Vagina (tissue), 2 donors: ENCODE measurements around the gene ZMIZ1. TPM values are rescaled to one million over a fixed set of nuclear protein-coding genes. Genes with fewer than 3 reads are reported as not detected.

ENCODE experiments used
- DNase-seq, 2 donors: peaks; one replicate each; pipeline ENCODE4 v3.0.0-alpha.2; 2017; ENCODE audit errors: extremely low spot score in 2 of 2
- H3K27ac ChIP-seq: fragments of 200-600 bp; sonication (generic); one replicate; pipeline ENCODE4 v1.5.1; 2019
- H3K27me3 ChIP-seq: fragments of 200-600 bp; sonication (generic); one replicate; pipeline ENCODE4 v1.5.1; 2019
- H3K36me3 ChIP-seq, 2 donors: fragments of 200-600 bp; sonication (generic); one replicate each; pipeline ENCODE4 v1.5.1; 2017 to 2019
- H3K4me1 ChIP-seq: fragments of 200-600 bp; sonication (generic); one replicate; pipeline ENCODE4 v1.5.1; 2019
- H3K4me3 ChIP-seq, 2 donors: fragments of 200-600 bp; sonication (generic); 1 replicate in 1 of 2; 2 replicates in 1 of 2; pipeline ENCODE4 v1.5.1; 2016 to 2019
- H3K9me3 ChIP-seq: fragments of 200-600 bp; sonication (generic); one replicate; pipeline ENCODE4 v1.5.1; 2019
- POLR2A ChIP-seq, 2 donors: fragments of 450-650 bp; IDR thresholded peaks; one replicate each; pipeline ENCODE4 v1.6.1; 2017; ENCODE audit warnings: antibody characterized with exemption in 2 of 2, mild to moderate bottlenecking in 2 of 2, moderate library complexity in 2 of 2
- POLR2AphosphoS5 ChIP-seq, 2 donors: sonication (generic); formaldehyde crosslinking; IDR thresholded peaks; one replicate each; pipeline ENCODE4 v1.9.0; 2017; ENCODE audit warnings: antibody characterized with exemption in 2 of 2, mild to moderate bottlenecking in 2 of 2, low read depth in 1 of 2; ENCODE audit not compliant: insufficient read depth in 1 of 2
- intact Hi-C: fragments of 100-400 bp; cut with DNase I; formaldehyde crosslinking; loops from one replicate; pipeline ENCODE4 v1.15.1; 2023
- total RNA-seq: library from RNA; depleted of rRNA; stranded (reverse); fragments of >200 nt; gene quantifications from one replicate; pipeline ENCODE4 v1.2.3, GENCODE V29; 2016
- TF ChIP-seq, protein P1 (sequence below), 3 experiments: fragments of 450-650 bp in 2 of 3; fragments of 200-600 bp in 1 of 3; sonication (generic) in 1 of 3; IDR thresholded peaks; one replicate each; pipeline ENCODE4 v1.5.1; 2017 to 2019; ENCODE audit warnings: antibody characterized with exemption in 3 of 3, mild to moderate bottlenecking in 2 of 3, moderate library complexity in 2 of 3

The ZMIZ1 gene
- total RNA-seq, 1 donor from 2014 or later = 61.4 TPM

DNA sequence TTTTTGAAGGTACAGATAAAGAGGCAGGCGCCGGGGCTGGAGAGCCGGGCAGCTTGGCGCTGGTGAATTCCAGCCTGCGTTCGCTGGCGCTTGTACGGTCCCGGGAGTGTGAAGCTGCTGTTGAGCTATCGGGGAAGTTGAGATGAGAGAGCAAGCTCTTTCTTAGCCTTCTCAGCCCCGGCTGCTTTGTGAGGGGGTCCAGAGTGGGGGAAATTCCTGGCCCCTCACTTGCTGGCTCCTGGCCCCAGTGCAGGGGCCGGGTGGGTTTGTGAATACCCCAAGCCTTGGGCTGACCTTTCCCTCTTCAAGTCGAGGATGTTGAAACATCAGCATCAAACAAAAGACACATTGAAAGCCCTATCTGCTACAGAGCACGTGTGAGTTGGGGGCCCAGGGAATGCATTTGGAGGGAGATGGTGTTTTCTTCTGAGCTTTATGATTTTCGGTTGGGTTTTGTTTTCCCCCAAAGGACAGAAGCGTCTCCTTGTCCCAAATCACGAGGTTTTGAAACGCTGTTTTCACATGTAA lies 2.7 kb downstream of the ZMIZ1 start:
- no peaks in the 10 kb centered on the region for H3K36me3 ChIP-seq
- intact Hi-C loops = loop anchor here (5.0 kb wide), 1 partner anchor 71 kb away; no protein-coding TSS in a partner anchor
- peak overlapping the region; percentile 97 for H3K27ac ChIP-seq
- TF ChIP-seq POLR2A (IDR thresholded peaks at IDR 0.05) = no peak
- TF ChIP-seq, protein P1, sequence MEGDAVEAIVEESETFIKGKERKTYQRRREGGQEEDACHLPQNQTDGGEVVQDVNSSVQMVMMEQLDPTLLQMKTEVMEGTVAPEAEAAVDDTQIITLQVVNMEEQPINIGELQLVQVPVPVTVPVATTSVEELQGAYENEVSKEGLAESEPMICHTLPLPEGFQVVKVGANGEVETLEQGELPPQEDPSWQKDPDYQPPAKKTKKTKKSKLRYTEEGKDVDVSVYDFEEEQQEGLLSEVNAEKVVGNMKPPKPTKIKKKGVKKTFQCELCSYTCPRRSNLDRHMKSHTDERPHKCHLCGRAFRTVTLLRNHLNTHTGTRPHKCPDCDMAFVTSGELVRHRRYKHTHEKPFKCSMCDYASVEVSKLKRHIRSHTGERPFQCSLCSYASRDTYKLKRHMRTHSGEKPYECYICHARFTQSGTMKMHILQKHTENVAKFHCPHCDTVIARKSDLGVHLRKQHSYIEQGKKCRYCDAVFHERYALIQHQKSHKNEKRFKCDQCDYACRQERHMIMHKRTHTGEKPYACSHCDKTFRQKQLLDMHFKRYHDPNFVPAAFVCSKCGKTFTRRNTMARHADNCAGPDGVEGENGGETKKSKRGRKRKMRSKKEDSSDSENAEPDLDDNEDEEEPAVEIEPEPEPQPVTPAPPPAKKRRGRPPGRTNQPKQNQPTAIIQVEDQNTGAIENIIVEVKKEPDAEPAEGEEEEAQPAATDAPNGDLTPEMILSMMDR (IDR thresholded peaks at IDR 0.05) = no peak
- peak in 1 of 2 donors; percentile 48 for TF ChIP-seq POLR2AphosphoS5 (IDR thresholded peaks at IDR 0.05; ENCODE audit: insufficient read depth in 1 of 2, low read depth in 1 of 2)
- H3K4me3 ChIP-seq = peak overlapping the region; percentile 72 to 96
- H3K27me3 ChIP-seq = no peaks in the 10 kb centered on the region
- no peak for DNase-seq
- H3K4me1 ChIP-seq = peaks cover 58% of the 10 kb centered on the region
- no peaks in the 10 kb centered on the region for H3K9me3 ChIP-seq

DNA sequence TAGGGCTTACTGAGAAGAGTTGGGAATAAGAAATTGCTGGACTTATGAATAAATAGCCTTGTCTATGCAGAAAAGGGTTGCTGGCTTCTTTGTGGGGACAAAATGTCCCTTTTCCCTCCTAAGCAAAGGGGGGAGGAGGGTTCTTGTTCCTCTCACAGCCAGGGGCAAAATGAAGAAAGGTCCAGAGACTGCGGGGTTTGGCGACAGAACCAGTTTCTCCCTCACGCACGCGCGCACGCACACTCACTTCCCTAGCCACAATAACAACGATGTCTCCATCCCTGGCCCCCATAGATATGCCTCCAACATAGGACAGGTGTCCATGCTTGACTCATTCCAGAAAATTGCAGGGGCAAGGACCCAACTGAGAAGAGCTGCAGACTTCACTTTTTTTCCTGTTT lies 3.3 kb downstream of the ZMIZ1 start:
- intact Hi-C loops = loop anchor here (5.0 kb wide), 1 partner anchor 70 kb away; no protein-coding TSS in a partner anchor
- no peaks in the 10 kb centered on the region for H3K36me3 ChIP-seq
- peaks cover 58% of the 10 kb centered on the region for H3K4me1 ChIP-seq

GRCh38 chr10:79072994-79073645 lies 4.4 kb downstream of the ZMIZ1 start:
- no peaks in the 10 kb centered on the region for H3K27me3 ChIP-seq
- H3K9me3 ChIP-seq = no peaks in the 10 kb centered on the region
- H3K4me3 ChIP-seq = peak overlapping the region; percentile 72 to 96
- H3K4me1 ChIP-seq = peaks cover 68% of the 10 kb centered on the region
- TF ChIP-seq, protein P1 (IDR thresholded peaks at IDR 0.05) = no peak
- TF ChIP-seq POLR2AphosphoS5 (IDR thresholded peaks at IDR 0.05; ENCODE audit: insufficient read depth in 1 of 2, low read depth in 1 of 2) (no peak), POLR2A (IDR thresholded peaks at IDR 0.05) (no peak)
- H3K36me3 ChIP-seq = no peaks in the 10 kb centered on the region
- DNase-seq = no peak
- H3K27ac ChIP-seq = peak overlapping the region; percentile 97
- intact Hi-C loops = loop anchor here (5.0 kb wide), 1 partner anchor 69 kb away; no protein-coding TSS in a partner anchor

More for the DNA sequence above, 3.3 kb downstream of the ZMIZ1 start:
- H3K27ac ChIP-seq = peak overlapping the region; percentile 97
- H3K27me3 ChIP-seq = no peaks in the 10 kb centered on the region
- TF ChIP-seq, protein P1 (IDR thresholded peaks at IDR 0.05) = no peak
- TF ChIP-seq POLR2AphosphoS5 (IDR thresholded peaks at IDR 0.05; ENCODE audit: insufficient read depth in 1 of 2, low read depth in 1 of 2) (no peak), POLR2A (IDR thresholded peaks at IDR 0.05) (no peak)
- DNase-seq = no peak
- H3K4me3 ChIP-seq = peak overlapping the region; percentile 72 to 96
- H3K9me3 ChIP-seq = no peaks in the 10 kb centered on the region

DNA sequence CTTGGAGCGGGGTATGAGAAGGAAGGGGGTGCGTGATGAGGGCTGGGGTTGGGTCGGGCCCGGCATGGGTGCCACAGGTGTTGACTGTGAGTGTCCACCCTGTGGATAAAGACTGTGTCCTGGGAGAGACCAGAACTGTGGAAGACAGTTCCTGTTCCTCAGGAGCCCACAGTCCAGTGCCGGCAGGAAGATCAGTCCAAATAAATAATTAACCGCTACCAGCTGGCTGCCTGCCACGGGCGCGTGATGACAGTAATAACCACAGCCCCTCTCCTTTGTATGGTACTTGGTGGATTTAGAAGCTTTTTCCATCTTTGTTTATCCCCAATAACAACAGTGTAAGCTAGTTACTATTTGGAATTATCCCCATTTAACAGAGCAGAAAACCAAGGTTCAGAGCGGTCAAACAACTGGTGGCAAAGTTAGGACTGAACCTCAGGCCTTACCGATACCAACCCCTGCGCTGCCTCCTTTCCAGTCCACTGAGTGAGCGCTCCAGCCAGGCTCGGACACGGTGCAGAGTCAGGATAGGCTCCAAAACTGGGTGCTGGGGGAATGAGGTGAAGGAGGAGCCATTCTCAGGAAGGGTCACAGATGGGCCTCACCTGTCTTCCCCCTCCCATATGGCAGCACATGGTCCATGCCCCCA lies 5.1 kb downstream of the ZMIZ1 start:
- Histone ChIP-seq H3K27ac (peak overlapping the region; percentile 97), H3K27me3 (no peaks in the 10 kb centered on the region), H3K4me3 (peak overlapping the region; percentile 72 to 96), H3K4me1 (peaks cover 76% of the 10 kb centered on the region), H3K36me3 (no peaks in the 10 kb centered on the region), H3K9me3 (no peaks in the 10 kb centered on the region)
- intact Hi-C loops = loop anchor here (5.0 kb wide), 1 partner anchor 68 kb away; no protein-coding TSS in a partner anchor
- TF ChIP-seq, protein P1 (IDR thresholded peaks at IDR 0.05) = no peak
- no peak for TF ChIP-seq POLR2A (IDR thresholded peaks at IDR 0.05)
- no peak for TF ChIP-seq POLR2AphosphoS5 (IDR thresholded peaks at IDR 0.05; ENCODE audit: insufficient read depth in 1 of 2, low read depth in 1 of 2)
- no peak for DNase-seq
